Brain microvascular endothelial cell (primary cell): ENCODE measurements around the gene ZW10.
"Not testable (repeated sequence)": the region's sequence is repeated elsewhere in the genome, so short reads cannot be mapped to it uniquely, and the experiment has no call there.

Experiments
- DNase-seq: peaks from one replicate; pipeline ENCODE4 v3.0.0-alpha.2; 2020
- H3K27ac ChIP-seq: fragments of 250-450 bp; sonication (Bioruptor Pico); 2 replicates; pipeline ENCODE4 v1.5.1; 2020; ENCODE audit warnings: mild to moderate bottlenecking, moderate library complexity
- H3K27me3 ChIP-seq: fragments of 250-450 bp; sonication (Bioruptor Pico); replicated peaks from 2 replicates; pipeline ENCODE4 v1.5.1; 2020; ENCODE audit warnings: mild to moderate bottlenecking
- H3K36me3 ChIP-seq: fragments of 250-450 bp; sonication (Bioruptor Pico); replicated peaks from 2 replicates; pipeline ENCODE4 v1.5.1; 2020; ENCODE audit warnings: mild to moderate bottlenecking
- H3K4me3 ChIP-seq: 2 replicates; pipeline ENCODE4 v1.5.1; 2011; ENCODE audit warnings: low read depth, mild to moderate bottlenecking, control low read depth, low read length, moderate library complexity
- CTCF ChIP-seq: IDR thresholded peaks from 2 replicates; pipeline ENCODE4 v1.5.1; 2011; ENCODE audit warnings: low read depth, mild to moderate bottlenecking, moderate library complexity, low read length, control low read depth, inconsistent platforms; ENCODE audit errors: missing control alignments
- in situ Hi-C: cut with HindIII; loops from 2 replicates; pipeline ENCODE4 v1.10.0; 2017; ENCODE audit warnings: low sequenced_read_pairs, low pct_ligation_motif_present

ZW10 gene

DNA sequence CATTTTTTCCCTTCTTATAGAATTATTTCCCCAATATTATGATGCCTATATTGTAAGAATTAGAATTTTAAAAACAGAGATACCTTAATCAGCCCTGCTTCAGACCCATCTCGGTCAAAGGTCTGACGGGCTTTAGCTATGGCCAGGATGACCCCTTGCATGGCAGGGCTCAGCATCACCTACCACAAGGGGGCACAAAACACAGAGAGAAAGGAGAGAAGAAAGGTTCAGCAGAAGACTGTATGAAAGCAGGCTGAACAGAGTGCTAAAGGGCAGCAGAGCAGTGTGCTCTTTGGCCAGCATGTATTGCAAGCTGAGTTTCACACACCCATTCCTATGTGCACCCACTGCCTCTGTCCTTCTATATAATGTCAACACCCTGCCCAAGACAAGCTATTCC is 32.9 kb upstream of the ZW10 start:
- DNase-seq, result peak; percentile 22
- in situ Hi-C loops, result no loop called here
- peaks cover 7% of the 10 kb centered on the region for H3K36me3 ChIP-seq
- H3K27me3 ChIP-seq, result no peaks in the 10 kb centered on the region
- no peak overlapping the region for H3K27ac ChIP-seq
- H3K4me3 ChIP-seq, result no peak overlapping the region
- peak; percentile 75 for TF ChIP-seq CTCF

DNA sequence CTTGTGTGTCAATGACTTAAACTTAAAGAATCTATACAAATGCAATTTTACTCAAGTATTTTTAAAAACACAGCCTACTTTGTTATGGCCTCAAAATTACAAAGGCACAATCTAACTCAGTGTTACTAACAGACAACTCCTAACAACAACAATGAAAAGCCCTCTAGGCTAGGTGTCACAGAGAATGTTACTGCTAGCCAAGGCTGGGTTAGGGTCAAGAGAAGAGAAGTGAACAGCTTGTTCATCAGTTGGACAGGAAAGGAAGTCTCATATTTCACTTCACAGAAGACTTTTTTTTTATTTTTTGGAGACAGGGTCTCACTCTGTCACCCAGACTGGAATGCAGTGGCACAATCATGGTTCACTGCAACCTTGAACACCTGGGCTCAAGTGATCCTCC is 32.1 kb upstream of the ZW10 start:
- Histone ChIP-seq H3K36me3 (peaks cover 7% of the 10 kb centered on the region), H3K4me3 (no peak overlapping the region), H3K27ac (no peak overlapping the region), H3K27me3 (no peaks in the 10 kb centered on the region)
- no peak for TF ChIP-seq CTCF
- DNase-seq, result no peak
- in situ Hi-C loops, result no loop called here

- no peak overlapping the region for H3K4me3 ChIP-seq
- no peak overlapping the region for H3K27ac ChIP-seq
- no peak for DNase-seq
- TF ChIP-seq CTCF, result no peak
- H3K27me3 ChIP-seq, result no peaks in the 10 kb centered on the region
- H3K36me3 ChIP-seq, result no peaks in the 10 kb centered on the region
- in situ Hi-C loops, result no loop called here
These were observed 29.1 kb upstream of the ZW10 start for GRCh38 chr11:113802621-113803020.

DNA sequence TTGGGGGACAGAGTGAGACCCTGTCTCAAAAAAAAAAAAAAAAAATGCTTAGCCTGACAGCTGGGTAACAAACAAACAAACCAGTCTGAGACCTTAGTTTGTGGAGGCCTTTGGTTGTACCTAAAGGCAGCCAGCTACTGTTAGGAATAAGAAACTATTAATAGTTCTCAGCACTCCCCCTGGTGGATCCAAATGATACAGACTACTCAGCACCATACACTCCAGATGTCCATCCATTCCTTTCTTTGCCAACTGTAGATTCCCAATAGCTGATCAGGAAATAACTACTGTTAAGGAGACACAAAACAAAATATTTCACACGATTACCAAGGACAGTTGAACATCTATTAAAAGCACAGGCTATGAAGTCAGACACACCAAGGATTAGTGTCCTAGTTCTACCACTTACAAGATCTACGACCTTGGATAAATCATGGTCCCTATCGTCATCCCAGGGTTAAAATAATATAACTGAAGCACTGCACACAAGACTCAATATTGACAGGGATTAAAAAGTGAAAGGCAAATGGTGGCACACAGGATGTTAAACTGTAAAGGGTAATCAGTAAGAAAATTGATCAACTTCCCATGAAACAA is 23.3 kb upstream of the ZW10 start:
- TF ChIP-seq CTCF, result peak; percentile 73
- H3K36me3 ChIP-seq, result no peaks in the 10 kb centered on the region
- in situ Hi-C loops, result no loop called here
- no peak overlapping the region for H3K4me3 ChIP-seq
- no peaks in the 10 kb centered on the region for H3K27me3 ChIP-seq
- no peak overlapping the region for H3K27ac ChIP-seq
- peak; percentile 58 for DNase-seq

DNA sequence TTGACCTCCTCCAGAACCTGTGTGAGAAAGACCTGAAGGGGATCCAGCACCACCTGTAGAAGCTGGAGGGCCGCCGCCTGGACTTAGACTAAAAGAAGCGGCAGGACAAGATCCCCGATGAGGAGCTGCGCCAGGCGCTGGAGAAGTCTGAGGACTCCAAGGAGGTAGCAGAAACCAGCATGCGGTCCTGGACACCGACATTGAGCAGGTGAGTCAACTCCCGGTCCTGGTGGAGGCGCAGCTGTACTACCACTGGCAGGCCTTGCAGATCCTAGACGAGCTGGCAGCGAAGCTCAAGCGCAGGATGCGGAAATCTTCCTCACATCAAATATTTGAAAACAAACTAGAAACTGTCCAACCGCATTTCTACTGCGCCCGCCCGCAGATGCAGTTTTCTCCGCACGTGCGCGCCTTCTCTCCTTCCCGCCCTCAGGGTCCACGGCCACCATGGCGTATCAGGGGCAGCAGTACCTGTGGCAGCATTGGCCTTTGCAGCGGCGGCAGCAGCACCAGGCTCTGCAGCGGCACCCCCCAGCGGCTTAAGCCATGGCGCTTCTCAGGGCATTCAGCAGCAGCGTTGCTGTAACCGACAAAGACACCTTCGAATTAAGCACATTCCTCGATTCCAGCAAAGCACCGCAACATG is 16.3 kb upstream of the ZW10 start:
- in situ Hi-C loops, result no loop called here
- TF ChIP-seq CTCF, result no peak
- H3K36me3 ChIP-seq, result no peaks in the 10 kb centered on the region

DNA sequence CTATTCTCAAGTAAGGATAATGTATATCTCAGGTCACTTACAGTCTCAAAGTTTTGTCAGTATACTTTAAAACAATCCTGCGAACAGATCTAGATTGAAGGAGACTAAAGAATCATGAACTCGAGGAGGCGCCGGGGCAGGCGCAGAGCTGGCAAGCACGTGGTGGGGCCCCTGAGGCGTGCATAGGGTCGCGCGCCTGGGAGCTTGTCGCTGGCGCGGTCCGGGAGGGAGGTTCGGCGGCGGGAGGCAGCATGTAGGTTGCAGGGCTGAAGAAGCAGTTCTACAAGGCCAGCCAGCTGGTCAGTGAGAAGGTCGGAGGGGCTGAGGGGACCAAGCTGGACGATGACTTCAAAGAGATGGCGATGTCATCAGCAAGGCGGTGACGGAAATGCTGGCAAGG is 15.5 kb upstream of the ZW10 start:
- H3K4me3 ChIP-seq, H3K27me3 ChIP-seq, in situ Hi-C loops, H3K27ac ChIP-seq, DNase-seq, H3K36me3 ChIP-seq: not testable (repeated sequence)

More for the DNA sequence above, 16.3 kb upstream of the ZW10 start:
- no peaks in the 10 kb centered on the region for H3K27me3 ChIP-seq
- no peak overlapping the region for H3K4me3 ChIP-seq
- no peak for DNase-seq
- H3K27ac ChIP-seq, result no peak overlapping the region
